WTC11 (cell line): ENCODE data around the gene PSG2.
"Not testable (repeated sequence)": the region's sequence is repeated elsewhere in the genome, so short reads cannot be mapped to it uniquely, and the experiment has no call there.

ENCODE experiments used
- CTCF ChIP-seq: fragments of 200-600 bp; IDR thresholded peaks from 2 replicates; pipeline ENCODE4 v1.8.0; 2022; ENCODE audit warnings: antibody characterized with exemption
- ESRRA ChIP-seq: sonication (generic); formaldehyde crosslinking; IDR thresholded peaks from 2 replicates; pipeline ENCODE4 v1.8.1; 2022; ENCODE audit warnings: mild to moderate bottlenecking, missing genetic modification reagents, borderline replicate concordance
- ETV6 ChIP-seq: sonication (generic); formaldehyde crosslinking; IDR thresholded peaks from 2 replicates; pipeline ENCODE4 v1.8.1; 2022; ENCODE audit warnings: mild to moderate bottlenecking, missing genetic modification reagents
- FOXP1 ChIP-seq: sonication (generic); formaldehyde crosslinking; IDR thresholded peaks from 2 replicates; pipeline ENCODE4 v1.8.0; 2022; ENCODE audit warnings: missing genetic modification reagents, mild to moderate bottlenecking, moderate library complexity, borderline replicate concordance
- IRF2 ChIP-seq: sonication (generic); formaldehyde crosslinking; IDR thresholded peaks from 2 replicates; pipeline ENCODE4 v1.8.0; 2022; ENCODE audit warnings: low read depth, missing genetic modification reagents, borderline replicate concordance
- JUN ChIP-seq: sonication (generic); formaldehyde crosslinking; IDR thresholded peaks from 2 replicates; pipeline ENCODE4 v1.8.0; 2023; ENCODE audit warnings: mild to moderate bottlenecking, missing genetic modification reagents
- MYBL2 ChIP-seq: sonication (generic); formaldehyde crosslinking; IDR thresholded peaks from 2 replicates; pipeline ENCODE4 v1.8.1; 2023; ENCODE audit warnings: mild to moderate bottlenecking, moderate library complexity, missing genetic modification reagents

DNA sequence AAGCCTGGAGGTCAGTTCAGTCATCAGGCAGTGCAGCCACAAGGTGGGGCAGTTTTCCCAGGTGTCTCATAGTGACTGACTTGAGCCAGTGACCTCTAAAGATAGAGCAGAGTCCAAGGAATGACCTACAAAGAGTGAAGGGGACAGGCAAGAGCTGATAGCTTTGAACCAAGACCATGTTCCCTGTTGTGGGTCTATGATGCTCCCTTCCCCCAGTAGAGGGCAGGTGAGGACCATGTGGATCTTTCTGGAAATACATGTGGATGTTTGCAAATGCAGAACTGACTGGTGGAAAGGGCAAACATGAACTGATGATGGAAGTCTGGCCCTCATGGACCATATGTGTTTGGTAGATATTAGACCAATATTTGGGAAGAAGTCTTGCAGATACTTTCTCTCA is 62.9 kb downstream of the PSG2 start:
- not testable (repeated sequence) for TF ChIP-seq MYBL2 (CRISPR knock-in tag); ESRRA (CRISPR knock-in tag); JUN; FOXP1; CTCF; ETV6 (CRISPR knock-in tag); IRF2 (CRISPR knock-in tag)
